GM18858 (cell line): ENCODE measurements around the gene LY6G6F.

Source experiments
- ATAC-seq: cut with Tn5 transposase; IDR thresholded peaks from one replicate; pipeline ENCODE4 v1.9.1; 2021; ENCODE audit not compliant: unreplicated experiment

LY6G6F gene

GRCh38 chr6:31723245-31723979 is 16.7 kb downstream of the LY6G6F start, which contains the start of gene MPIG6B:
Gene MPIG6B (plus strand): TSS chr6:31723373. CDS start chr6:31723384, 11 bp downstream.
- no peak for ATAC-seq

GRCh38 chr6:31723980-31724691 is 17.5 kb downstream of the LY6G6F start:
- ATAC-seq: no peak

GRCh38 chr6:31725502-31726350 is 19.1 kb downstream of the LY6G6F start:
- no peak for ATAC-seq

- ATAC-seq: no peak
Measured at GRCh38 chr6:31727034-31727716, 20.5 kb downstream of the LY6G6F start.

GRCh38 chr6:31727717-31728671 is 21.3 kb downstream of the LY6G6F start:
- no peak for ATAC-seq

GRCh38 chr6:31728767-31729514 is 22.3 kb downstream of the LY6G6F start, which contains the start of gene DDAH2:
Gene DDAH2 (minus strand): TSS chr6:31729299. CDS start chr6:31729161, 138 bp downstream.
- no peak for ATAC-seq

GRCh38 chr6:31729515-31729978 is 22.9 kb downstream of the LY6G6F start:
- ATAC-seq: no peak

- no peak for ATAC-seq
Measured at GRCh38 chr6:31729979-31730630, 23.4 kb downstream of the LY6G6F start.

GRCh38 chr6:31730631-31731086 is 24.0 kb downstream of the LY6G6F start:
- ATAC-seq: no peak

GRCh38 chr6:31732029-31732428 is 25.4 kb downstream of the LY6G6F start:
- no peak for ATAC-seq

GRCh38 chr6:31733734-31734133 is 27.1 kb downstream of the LY6G6F start:
- ATAC-seq: no peak

- no peak for ATAC-seq
Measured at GRCh38 chr6:31734247-31734820, 27.7 kb downstream of the LY6G6F start.

GRCh38 chr6:31734821-31735406 is 28.2 kb downstream of the LY6G6F start:
- ATAC-seq: no peak

- no peak for ATAC-seq
Measured at GRCh38 chr6:31736021-31736767, 29.5 kb downstream of the LY6G6F start, which contains the start of gene CLIC1. Gene CLIC1 (minus strand): TSS chr6:31736530. CDS start chr6:31736300, 230 bp downstream.

- no peak for ATAC-seq
Measured at GRCh38 chr6:31736768-31737314, 30.2 kb downstream of the LY6G6F start.

- ATAC-seq: no peak
Measured at GRCh38 chr6:31737315-31737990, 30.8 kb downstream of the LY6G6F start.
